KG1 (cell line): ENCODE measurements around the gene OR52E8.

Source experiments
- DNase-seq: peaks from one replicate; lab custom pipeline; 2025; lab: John Stamatoyannopoulos, UW

OR52E8 gene

GRCh38 chr11:5807580-5807979 is 49.9 kb downstream of the OR52E8 start:
- no peak for DNase-seq
